ENCODE measurements around the gene PLEKHA6. TPM values are rescaled to one million over a fixed set of nuclear protein-coding genes. Genes with fewer than 3 reads are reported as not detected.

Gene PLEKHA6
- polyA plus RNA-seq, 1 donor: 12.7 TPM

DNA sequence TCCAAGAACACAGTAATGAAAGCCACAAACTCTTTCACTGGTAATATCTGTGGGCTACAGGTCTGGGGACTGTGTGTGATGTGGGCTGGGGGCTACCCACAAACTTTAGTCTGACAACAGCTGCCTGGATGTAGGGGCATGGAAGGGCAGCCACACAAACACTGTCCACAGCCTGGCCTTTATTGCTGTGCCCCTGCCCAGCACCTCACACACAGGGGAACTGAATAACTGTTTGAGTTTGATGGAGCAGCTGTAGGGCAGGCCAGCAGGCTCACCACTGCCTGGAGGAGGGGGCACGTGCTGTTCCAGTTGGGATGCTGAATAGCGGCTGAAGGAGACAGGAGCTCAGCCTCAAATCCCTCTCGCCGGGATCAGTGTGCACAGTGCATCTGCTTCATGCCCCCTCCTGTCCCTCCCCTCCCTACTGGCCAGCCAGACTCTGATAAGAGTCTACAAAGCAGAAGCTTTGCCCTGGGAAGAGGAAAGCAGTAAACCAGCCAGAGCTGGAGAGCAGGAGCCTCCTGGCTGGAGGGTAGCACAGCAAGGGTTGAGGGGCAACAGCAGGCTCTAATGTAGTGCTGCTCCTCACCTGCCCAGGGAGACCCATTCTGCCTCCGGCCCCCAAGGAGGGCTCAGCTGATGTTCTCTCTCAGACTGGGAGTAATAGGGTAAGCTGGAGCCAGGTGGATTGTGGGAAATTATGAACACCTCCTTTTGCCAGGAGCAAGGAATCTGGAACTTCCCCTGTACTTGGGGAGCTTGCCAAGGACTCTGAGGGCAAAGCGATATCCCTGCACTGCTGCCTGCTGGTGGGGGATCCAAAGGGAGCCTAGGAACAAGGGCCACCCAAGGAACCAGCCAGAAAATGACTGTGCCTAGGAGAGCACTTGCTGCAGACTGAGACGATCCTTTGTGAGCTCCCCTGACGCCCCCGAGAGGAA is 75.7 kb downstream of the PLEKHA6 start:
- DNase-seq: no peak

DNA sequence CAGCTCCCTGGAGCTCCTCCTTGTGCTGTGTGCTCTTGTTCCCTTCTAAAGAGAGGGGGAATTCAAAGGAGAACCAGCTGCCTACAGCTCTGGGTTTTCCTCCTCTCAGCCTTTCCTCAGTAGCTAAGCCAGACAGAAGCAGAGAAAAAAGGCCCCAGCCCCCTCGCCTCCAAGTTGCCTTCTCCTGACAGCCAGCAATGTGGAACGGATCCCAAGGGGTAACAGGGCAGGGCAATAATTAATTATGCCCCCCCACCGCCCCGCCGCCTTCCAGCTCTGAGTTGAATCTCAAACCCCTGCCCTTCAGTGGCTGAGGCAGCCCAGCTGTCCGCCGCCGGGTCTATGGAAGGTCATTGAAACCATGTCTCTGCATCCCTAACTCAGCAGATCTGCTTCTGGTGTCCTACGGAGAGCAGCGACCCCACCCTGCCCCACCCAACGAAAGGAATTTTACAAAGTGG is 76.9 kb downstream of the PLEKHA6 start:
- DNase-seq: no peak

DNA sequence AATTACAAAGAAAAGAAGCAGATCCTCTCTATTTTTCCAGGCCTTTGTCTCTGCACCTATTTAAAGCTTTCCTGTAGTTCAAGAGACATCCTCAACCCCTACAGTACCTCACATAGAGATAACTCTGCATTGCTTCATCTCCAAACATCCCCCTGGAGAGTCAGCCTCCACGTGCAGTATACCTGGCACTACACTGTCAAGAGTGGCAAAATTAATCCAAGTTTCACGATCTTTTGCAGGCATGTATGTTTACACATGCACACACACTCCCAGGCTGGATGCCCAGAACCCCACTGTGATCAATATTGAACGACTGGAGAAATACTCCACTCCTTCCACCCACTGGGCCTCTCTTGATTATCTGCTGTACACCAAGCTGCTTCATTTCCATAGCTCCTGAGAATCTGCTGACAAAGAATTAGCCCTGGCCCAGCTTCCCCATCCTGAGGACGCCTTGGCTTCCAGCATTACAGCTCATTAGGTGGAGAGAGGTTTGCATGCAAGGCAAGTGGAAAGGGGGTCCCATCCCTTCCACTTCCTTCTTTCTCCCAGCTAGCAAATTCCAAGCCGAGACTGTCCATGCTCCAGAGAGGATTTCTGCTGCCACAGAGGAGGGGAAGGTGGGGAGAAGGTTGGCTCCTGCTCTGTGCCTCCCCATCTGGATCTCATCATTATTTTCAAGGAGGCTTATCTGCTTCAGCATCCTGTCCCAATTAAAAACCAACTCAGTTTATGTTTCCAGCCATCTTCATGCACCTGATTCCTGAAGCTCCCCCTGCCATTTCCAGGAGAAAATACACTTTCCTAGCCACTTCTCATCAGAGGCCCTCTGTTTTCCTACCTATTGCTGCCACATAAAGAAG is 79.4 kb downstream of the PLEKHA6 start:
- DNase-seq: no peak

GRCh38 chr1:204278958-204279357 is 80.8 kb downstream of the PLEKHA6 start:
- DNase-seq: no peak

GRCh38 chr1:204278251-204278650 is 81.5 kb downstream of the PLEKHA6 start:
- no peak for DNase-seq

DNA sequence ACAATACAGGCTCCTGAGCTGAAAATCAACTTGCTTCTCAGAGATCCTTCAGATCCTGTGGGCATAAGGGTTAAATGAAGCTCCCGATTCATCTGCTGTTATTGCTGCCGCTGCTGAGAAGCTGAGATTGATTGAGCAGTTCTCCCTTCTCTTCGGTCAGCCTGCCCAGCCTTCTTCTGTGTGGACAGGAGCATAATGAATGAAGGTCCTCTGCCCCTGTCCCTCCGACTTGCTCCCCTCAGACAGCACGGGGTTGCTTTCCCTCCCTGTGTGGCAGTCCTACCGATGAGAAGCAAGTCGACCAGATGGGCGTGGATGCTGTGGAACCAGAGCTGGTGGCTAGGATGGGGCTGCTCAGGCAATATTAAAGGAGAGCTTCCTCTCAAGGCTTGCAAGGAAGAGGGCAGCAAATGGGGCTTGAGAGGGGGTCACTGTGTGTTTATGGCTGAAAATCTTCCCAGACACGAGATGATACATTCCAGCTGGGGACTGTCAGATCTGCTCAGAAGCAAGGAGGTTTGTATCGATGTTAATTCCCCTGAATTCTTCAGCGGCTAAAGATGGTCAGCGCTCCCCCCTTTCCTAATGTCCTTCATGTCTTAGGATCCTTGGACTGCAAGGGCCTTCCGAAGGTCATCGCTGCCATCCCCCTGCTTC is 82.0 kb downstream of the PLEKHA6 start:
- DNase-seq: no peak

DNA sequence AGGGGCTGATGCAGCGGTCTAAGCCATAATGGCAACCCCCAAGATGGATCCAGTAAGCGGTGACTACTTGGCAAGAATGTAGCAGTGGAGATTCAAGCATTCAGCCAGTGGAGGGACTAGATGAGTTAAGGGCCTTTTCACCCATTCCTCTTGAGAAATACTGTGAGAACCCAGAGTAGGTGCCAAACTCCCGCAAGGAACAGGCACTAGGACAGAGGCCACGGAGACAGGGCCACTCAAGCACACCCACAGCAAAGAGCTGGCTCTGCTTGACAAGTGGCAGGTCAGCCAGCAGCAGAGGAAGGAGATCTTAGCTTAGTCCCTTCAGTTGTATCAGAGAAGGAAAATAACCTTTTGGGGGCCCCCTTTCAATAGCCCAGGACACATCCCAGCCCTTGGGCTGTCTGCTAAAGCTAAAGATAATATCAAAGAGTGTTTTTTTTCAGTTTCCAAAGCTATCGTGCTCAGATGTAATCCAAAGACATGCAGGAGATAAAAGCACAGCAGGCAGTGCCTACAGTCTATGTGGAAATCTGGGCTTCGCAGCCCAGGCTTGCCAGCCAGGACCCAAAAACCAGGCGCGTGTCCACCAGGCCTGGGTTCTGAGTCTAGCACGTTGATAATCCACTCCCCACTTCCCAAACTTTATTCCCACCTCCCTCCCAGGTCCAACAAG is 83.9 kb downstream of the PLEKHA6 start:
- DNase-seq: no peak

GRCh38 chr1:204274446-204274845 is 85.3 kb downstream of the PLEKHA6 start:
- DNase-seq: no peak

- DNase-seq: no peak
Measured at GRCh38 chr1:204272505-204272904, 87.2 kb downstream of the PLEKHA6 start.

- no peak for DNase-seq
Measured at GRCh38 chr1:204271970-204272369, 87.8 kb downstream of the PLEKHA6 start.

GRCh38 chr1:204268101-204268500 is 91.6 kb downstream of the PLEKHA6 start:
- DNase-seq: no peak

DNA sequence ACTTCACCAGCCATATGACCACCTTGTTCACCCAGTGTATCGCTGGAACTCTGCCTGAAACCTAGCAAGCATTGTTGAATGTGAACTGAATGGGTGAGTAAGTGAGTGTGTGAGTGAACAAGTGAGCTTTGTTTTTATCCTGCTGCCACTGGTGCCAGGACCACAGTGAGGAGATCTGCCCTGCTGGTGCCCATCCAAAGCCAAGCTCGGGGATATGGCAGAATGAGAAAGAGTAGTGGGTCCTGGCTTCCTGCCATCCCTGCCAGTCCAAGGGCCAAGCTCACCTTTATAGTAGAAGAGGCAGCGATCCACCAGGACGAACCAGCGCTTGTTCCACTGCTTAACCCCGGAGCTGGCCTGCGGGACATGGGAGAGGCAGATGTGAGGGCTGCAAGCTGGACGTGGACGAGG is 92.5 kb downstream of the PLEKHA6 start:
- no peak for DNase-seq

DNA sequence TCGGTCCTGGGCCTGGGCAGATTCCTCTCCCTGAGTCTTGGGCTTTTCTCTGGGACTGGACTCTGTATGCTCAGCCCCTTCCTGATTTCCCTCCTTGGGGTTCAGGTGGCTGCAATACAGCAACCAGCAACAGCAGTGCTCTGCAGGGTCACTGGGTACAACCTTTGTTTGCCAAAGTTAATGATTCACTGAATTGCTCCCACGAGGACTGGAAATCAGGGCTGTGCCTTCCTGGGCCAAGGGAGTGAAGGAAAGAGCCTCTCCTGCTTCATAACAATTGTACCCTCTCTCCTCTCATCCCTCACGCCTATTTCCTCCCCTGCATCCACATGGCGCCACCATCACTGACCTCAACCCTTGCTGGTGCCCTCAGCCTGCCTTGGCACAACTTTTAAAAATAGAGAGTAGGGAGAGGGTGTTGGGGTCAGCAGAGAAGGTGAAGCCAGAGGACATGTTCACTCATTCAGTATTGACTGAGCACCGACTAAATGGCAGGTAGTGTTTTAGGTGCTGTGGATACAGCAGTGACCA is 93.2 kb downstream of the PLEKHA6 start:
- no peak for DNase-seq

- DNase-seq: no peak
Measured at GRCh38 chr1:204265665-204266064, 94.1 kb downstream of the PLEKHA6 start.

GRCh38 chr1:204264805-204265204 is 94.9 kb downstream of the PLEKHA6 start:
- DNase-seq: no peak

- no peak for DNase-seq
Measured at GRCh38 chr1:204263254-204263910, 96.3 kb downstream of the PLEKHA6 start.

DNA sequence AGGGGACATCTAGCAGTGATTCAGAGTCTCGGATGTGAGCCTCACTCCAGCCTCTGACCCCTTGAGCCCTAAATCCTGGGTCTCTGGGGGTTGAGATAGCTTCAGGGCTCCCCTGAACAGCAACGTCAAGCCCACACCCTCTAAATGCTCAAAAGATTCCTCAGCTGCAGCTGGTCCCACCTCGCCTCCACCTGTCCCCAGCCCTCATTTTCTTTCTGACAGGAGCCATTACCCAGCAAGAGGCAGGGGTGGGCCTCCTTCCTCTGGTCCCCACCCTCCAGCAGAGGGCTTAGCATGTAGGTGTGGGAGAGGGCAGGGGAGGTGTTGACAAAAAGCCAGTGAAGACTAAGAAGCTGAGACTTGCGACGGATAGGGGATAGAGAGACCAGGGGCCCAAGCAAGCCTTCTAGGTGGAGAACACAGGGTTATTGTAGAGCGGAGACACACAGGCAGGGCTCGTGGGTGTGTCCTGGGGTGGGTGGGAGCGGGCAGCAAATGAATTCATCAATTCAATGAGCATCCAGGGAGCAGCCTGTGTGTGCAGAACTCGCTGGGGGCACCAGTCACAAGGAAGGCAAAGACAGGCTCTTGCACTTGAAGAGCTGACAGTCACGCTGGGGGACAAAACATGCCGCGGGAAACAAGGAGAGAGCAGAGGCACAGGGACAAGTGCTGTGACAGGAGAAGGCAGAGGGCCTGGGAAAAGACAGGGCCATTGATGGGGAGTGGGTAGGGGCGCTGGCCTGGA is 97.0 kb downstream of the PLEKHA6 start:
- DNase-seq: no peak

DNA sequence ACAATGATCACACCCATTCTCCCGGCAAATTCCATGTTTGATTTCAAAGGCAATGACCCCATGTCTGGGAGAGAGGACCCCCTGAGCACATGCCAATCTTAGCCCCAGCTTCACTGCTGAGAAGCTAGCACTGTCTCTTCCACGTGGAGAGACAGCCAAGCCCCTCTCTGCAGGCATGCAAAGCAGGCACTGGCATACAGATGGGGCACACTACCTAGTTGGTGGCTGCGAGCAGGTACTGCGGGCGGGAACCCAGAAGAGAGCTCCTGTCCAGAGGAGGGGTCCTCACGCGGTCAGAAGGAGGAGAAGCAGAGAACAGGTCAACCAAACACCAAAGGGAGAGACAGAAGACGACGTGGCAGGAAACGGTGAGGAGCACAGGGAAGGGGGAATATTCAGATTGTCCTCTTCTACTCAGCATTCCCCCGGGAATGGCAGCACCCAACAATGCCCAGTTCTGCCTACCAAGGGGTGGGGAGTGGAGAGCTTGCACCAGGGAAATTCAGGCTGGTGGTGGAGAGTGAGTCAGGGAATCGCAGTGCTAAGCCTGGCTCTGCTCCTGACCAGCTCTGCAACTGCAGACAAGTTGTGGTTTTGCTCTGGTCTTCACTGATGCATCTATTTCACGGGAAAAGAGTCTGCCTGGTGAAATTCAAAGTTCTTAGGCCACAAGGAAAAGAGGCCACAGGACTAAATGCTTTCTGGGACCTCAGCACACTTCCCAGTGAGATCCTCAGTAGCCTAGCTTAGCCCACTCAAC is 97.8 kb downstream of the PLEKHA6 start:
- no peak for DNase-seq

GRCh38 chr1:204261266-204261665 is 98.5 kb downstream of the PLEKHA6 start:
- no peak for DNase-seq
